ENCODE measurements around the gene IQCE.

GRCh38 chr7:2637505-2638223 lies 78.9 kb downstream of the IQCE start:
- no peak for TF ChIP-seq CTCF (IDR thresholded peaks at IDR 0.05)
- no peak for TF ChIP-seq POLR2AphosphoS5 (IDR thresholded peaks at IDR 0.05; ENCODE audit: low read depth, low read length)
- TF ChIP-seq REST (IDR thresholded peaks at IDR 0.05; ENCODE audit: insufficient read depth in 1 of 2, low read depth in 2 of 2, low read length in 1 of 2), result no peak
